Suprapubic skin (tissue), 4 donors: Measurements from ENCODE around the gene FRMD4A. TPM values are rescaled to one million over a fixed set of nuclear protein-coding genes. Genes with fewer than 3 reads are reported as not detected.

Experiments used
- DNase-seq, 2 donors: peaks; one replicate each; pipeline ENCODE4 v3.0.0-alpha.2; 2019; ENCODE audit warnings: low spot score in 2 of 2
- H3K27ac ChIP-seq: fragments of 200-600 bp; sonication (generic); one replicate; pipeline ENCODE4 v1.5.1; 2019
- H3K27me3 ChIP-seq: fragments of 200-600 bp; sonication (generic); one replicate; pipeline ENCODE4 v1.5.1; 2019
- H3K36me3 ChIP-seq: fragments of 200-600 bp; sonication (generic); one replicate; pipeline ENCODE4 v1.5.1; 2019
- H3K4me1 ChIP-seq: fragments of 200-600 bp; sonication (generic); one replicate; pipeline ENCODE4 v1.5.1; 2019
- H3K4me3 ChIP-seq: fragments of 200-600 bp; sonication (generic); one replicate; pipeline ENCODE4 v1.5.1; 2019; ENCODE audit warnings: mild to moderate bottlenecking
- H3K9me3 ChIP-seq: fragments of 200-600 bp; sonication (generic); one replicate; pipeline ENCODE4 v1.5.1; 2019
- CTCF ChIP-seq, 2 donors: fragments of 200-600 bp in 1 of 2; fragments of 450-650 bp in 1 of 2; sonication (generic) in 1 of 2; IDR thresholded peaks; one replicate each; pipeline ENCODE4 v1.5.1; 2016 to 2019; ENCODE audit warnings: antibody characterized with exemption in 2 of 2, mild to moderate bottlenecking in 1 of 2, moderate library complexity in 1 of 2
- EP300 ChIP-seq: sonication (generic); formaldehyde crosslinking; IDR thresholded peaks from one replicate; pipeline ENCODE4 v1.6.1; 2017; ENCODE audit warnings: antibody characterized with exemption
- POLR2A ChIP-seq, 2 donors: fragments of 450-650 bp; IDR thresholded peaks; one replicate each; pipeline ENCODE4 v1.6.1; 2017; ENCODE audit warnings: antibody characterized with exemption in 2 of 2, mild to moderate bottlenecking in 2 of 2, moderate library complexity in 2 of 2
- POLR2AphosphoS5 ChIP-seq, 3 donors: sonication (generic); formaldehyde crosslinking; IDR thresholded peaks; one replicate each; pipeline ENCODE4 v1.6.1; 2017; ENCODE audit warnings: antibody characterized with exemption in 3 of 3
- WGBS: methylation state at CpG from one replicate; pipeline ENCODE4 v1.1.5; 2018; 5-methylcytosine and 5-hydroxymethylcytosine counted together
- total RNA-seq, 4 donors: library from RNA; depleted of rRNA; stranded (reverse); fragments of >200 nt; gene quantifications; one replicate each; pipeline ENCODE4 v1.1.0, GENCODE V29; 2016

FRMD4A gene
- total RNA-seq, 4 donors from 2014 or later, result 27.4 to 86.3 (median 58.0) TPM

DNA sequence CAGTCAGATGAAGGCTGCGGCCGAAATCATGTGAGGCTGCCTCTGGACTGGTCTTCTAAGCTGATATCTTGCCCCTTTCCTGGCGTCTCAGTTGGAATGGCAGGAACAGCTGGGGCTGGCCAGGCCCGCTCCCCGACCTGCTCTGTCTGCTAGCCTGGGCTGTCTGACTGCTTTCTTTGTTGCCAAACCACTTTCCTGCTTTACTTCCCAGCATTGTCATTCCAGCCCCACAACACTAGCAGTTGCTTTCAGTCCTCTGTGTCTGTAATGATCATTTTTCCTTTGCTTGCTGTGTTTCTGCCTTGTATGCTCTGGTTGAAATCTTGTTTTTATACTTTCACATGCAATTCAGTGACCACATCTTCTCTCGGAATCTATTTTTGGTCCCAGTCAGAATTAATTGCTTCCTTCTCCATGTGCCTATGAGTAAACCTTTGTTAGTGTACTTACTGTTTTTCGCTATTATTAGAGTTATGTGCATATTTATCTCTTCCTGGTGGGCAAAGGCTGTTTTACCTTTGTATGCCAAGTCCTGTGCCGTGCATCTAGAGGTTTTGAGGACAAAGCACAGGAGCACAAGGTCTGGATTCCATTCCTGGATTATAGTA, 722.4 kb downstream of the FRMD4A start:
- peak overlapping the region; percentile 6 for H3K27ac ChIP-seq

DNA sequence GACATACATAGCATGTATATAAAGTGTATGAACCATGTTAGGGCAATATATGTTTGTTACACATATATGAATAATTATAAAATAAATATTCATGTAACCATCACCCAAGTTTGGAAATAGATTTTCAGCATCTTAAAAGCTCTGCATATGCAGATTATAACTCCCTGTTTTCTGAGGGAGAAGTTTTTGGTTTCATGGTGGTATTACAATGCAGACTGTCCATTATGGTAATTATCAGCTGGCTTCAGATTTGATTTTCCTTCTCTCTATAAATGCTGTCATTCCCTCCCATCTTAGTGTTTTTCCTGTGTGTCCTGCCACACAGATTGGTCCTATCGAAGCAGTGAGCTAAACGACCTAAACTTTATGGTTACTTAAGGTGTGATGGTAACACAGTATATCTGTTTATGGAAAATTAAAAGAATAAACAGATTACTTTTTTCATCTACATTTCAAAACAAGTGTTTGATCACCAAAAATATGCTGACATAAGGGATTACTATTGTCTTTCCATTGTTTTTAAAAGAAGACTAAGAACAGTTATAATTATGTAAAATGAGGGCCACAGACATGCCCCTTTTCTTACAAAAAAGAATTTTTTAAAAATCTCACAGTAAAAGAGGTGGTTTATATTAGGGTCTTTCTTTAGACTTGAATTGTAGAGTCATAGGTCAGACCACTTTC, 726.2 kb downstream of the FRMD4A start:
- peaks cover 3% of the 10 kb centered on the region for H3K4me1 ChIP-seq
- H3K36me3 ChIP-seq, result peaks cover 67% of the 10 kb centered on the region
- no peak overlapping the region for H3K4me3 ChIP-seq
- DNase-seq, result no peak
- no peaks in the 10 kb centered on the region for H3K27me3 ChIP-seq
- no peaks in the 10 kb centered on the region for H3K9me3 ChIP-seq
- WGBS, result 87% methylated on average over 2 of the region's 2 CpGs
- no peak overlapping the region for H3K27ac ChIP-seq
- TF ChIP-seq EP300, result no peak
- no peak for TF ChIP-seq CTCF (IDR thresholded peaks at IDR 0.05)
- no peak for TF ChIP-seq POLR2A (IDR thresholded peaks at IDR 0.05)
- no peak for TF ChIP-seq POLR2AphosphoS5 (IDR thresholded peaks at IDR 0.05)

More for the DNA sequence above, 722.4 kb downstream of the FRMD4A start:
- H3K4me3 ChIP-seq, result no peak overlapping the region
- no peak for DNase-seq
- 68% methylated on average over 8 of the region's 8 CpGs for WGBS
- TF ChIP-seq POLR2AphosphoS5 (IDR thresholded peaks at IDR 0.05), result no peak
- no peak for TF ChIP-seq POLR2A (IDR thresholded peaks at IDR 0.05)
- no peak for TF ChIP-seq CTCF (IDR thresholded peaks at IDR 0.05)
- no peak for TF ChIP-seq EP300
- H3K27me3 ChIP-seq, result no peaks in the 10 kb centered on the region
- no peaks in the 10 kb centered on the region for H3K9me3 ChIP-seq
- peaks cover 3% of the 10 kb centered on the region for H3K4me1 ChIP-seq
- peaks cover 74% of the 10 kb centered on the region for H3K36me3 ChIP-seq

DNA sequence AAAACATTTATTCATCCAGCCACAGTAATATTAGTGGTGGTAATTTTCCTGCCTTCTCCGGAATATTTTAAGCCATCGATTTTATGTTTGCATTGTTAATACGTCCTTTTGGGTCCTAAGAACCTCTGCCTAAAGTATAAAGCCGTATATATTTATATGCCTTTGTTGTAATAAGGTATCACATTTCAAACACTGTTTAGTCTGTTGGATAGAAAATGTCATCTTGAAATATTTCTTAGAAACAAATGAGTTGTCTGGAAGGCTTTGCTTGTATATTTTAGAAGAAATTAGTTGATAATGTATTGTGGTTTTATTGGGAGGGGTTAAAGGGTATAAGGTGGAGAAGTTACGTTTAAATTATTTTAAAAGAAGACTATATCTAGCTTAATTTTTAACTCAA, 732.8 kb downstream of the FRMD4A start:
- Histone ChIP-seq H3K4me1 (no peaks in the 10 kb centered on the region), H3K27ac (no peak overlapping the region), H3K4me3 (no peak overlapping the region), H3K36me3 (peaks cover 31% of the 10 kb centered on the region), H3K27me3 (no peaks in the 10 kb centered on the region), H3K9me3 (no peaks in the 10 kb centered on the region)
- no peak for TF ChIP-seq POLR2A (IDR thresholded peaks at IDR 0.05)
- no peak for TF ChIP-seq EP300
- no peak for TF ChIP-seq POLR2AphosphoS5 (IDR thresholded peaks at IDR 0.05)
- TF ChIP-seq CTCF (IDR thresholded peaks at IDR 0.05), result no peak
- WGBS, result 91% methylated on average over 5 of the region's 5 CpGs
- DNase-seq, result no peak

DNA sequence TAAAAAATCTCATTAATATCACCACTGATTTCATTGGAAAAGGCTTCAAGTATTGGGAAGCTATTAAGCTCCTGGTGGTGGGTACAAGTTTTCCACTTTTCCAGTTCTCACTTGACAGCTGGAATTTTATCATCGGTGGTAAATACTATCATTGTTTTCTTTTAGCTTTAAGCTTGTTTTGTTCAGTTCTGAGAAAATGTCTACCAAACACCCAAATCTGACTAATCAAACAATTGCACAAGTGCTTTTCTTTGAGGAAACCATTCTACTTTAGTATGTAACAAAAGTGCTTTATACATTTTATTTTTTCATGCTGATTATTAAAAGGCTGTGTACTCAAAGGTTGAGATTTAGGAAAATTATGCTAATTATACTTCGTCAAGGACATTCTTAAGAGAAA, 736.1 kb downstream of the FRMD4A start:
- Histone ChIP-seq H3K9me3 (no peaks in the 10 kb centered on the region), H3K27me3 (no peaks in the 10 kb centered on the region), H3K36me3 (peaks cover 15% of the 10 kb centered on the region), H3K4me3 (no peak overlapping the region), H3K4me1 (no peaks in the 10 kb centered on the region), H3K27ac (no peak overlapping the region)
- 87% methylated on average over 2 of the region's 2 CpGs for WGBS
- TF ChIP-seq EP300 (no peak), CTCF (IDR thresholded peaks at IDR 0.05) (no peak), POLR2A (IDR thresholded peaks at IDR 0.05) (no peak), POLR2AphosphoS5 (IDR thresholded peaks at IDR 0.05) (no peak)
- DNase-seq, result no peak
